Ishikawa (cell line): ENCODE data around the gene DIAPH1.

ENCODE experiments used
- CEBPB ChIP-seq: IDR thresholded peaks from 2 replicates; pipeline ENCODE4 v1.6.1; 2012
- CREB1 ChIP-seq: IDR thresholded peaks from 2 replicates; pipeline ENCODE4 v1.6.1; 2012; ENCODE audit warnings: low read depth
- EGR1 ChIP-seq: IDR thresholded peaks from 2 replicates; pipeline ENCODE4 v1.6.1; 2012
- EP300 ChIP-seq: IDR thresholded peaks from 2 replicates; pipeline ENCODE4 v1.6.1; 2012; ENCODE audit warnings: borderline replicate concordance
- FOXM1 ChIP-seq: IDR thresholded peaks from 2 replicates; pipeline ENCODE4 v1.6.1; 2012; ENCODE audit warnings: low read depth, borderline replicate concordance
- NFIC ChIP-seq: IDR thresholded peaks from 2 replicates; pipeline ENCODE4 v1.6.1; 2012
- RAD21 ChIP-seq: IDR thresholded peaks from 2 replicates; pipeline ENCODE4 v1.6.1; 2012; ENCODE audit warnings: low read depth
- REST ChIP-seq: IDR thresholded peaks from 2 replicates; pipeline ENCODE4 v1.6.1; 2012; ENCODE audit warnings: low read depth, mild to moderate bottlenecking
- TAF1 ChIP-seq: IDR thresholded peaks from 2 replicates; pipeline ENCODE4 v1.6.1; 2012; ENCODE audit warnings: low read depth, mild to moderate bottlenecking
- TCF12 ChIP-seq: IDR thresholded peaks from 2 replicates; pipeline ENCODE4 v1.6.1; 2012; ENCODE audit warnings: low read depth
- TEAD4 ChIP-seq: IDR thresholded peaks from 2 replicates; pipeline ENCODE4 v1.6.1; 2012
- YY1 ChIP-seq: IDR thresholded peaks from 2 replicates; pipeline ENCODE4 v1.6.1; 2012; ENCODE audit warnings: low read depth
- ZBTB7A ChIP-seq: IDR thresholded peaks from 2 replicates; pipeline ENCODE4 v1.6.1; 2012; ENCODE audit warnings: low read depth
- TF ChIP-seq, protein P1 (sequence below): IDR thresholded peaks from 2 replicates; pipeline ENCODE4 v1.6.1; 2012
- TF ChIP-seq, protein P2 (sequence below): IDR thresholded peaks from 2 replicates; pipeline ENCODE4 v1.6.1; 2012

The DIAPH1 gene

DNA sequence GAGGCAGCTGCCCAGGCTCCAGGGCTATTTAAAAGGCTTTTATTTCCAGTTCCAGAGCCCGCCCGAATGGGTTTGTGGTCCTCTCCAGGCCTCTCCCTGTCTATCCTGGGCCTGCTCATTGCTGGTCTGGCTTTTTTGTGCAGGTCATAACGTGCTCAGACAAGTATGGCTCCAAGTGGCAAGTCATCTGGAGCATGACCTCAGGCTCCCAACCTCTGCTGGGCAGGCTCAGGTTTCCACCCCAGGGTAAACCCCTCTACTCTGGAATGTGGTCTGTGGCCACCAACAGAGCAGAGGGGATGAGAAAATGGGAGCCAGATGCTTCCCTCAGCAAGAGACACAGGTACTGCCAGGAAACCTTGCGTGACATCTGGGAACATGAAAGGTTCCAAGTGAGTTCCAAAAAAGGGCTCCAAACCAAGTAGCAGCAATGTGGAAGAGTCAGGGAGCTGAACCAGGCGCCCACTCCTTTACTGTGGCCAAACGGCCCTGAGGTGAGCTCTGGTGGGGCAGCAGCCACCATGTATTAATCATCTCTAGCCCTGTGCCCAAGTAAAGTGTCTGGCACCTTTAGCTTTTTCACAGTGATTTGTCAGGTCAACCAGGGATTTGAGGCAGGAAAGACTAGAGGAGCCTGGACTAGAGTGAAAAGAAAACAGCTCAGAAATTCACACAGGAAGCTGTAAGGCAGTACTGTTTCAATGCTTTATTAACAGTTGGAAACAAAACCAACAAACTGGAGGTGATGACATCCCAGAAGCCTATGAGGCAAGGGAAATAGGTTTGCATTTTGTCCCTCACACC, 104.3 kb downstream of the DIAPH1 start:
- TF ChIP-seq TCF12, result peak; percentile 85
- TF ChIP-seq EP300, result peak; percentile 44; the same call in 1 of the 2 replicates
- no peak for TF ChIP-seq YY1
- TF ChIP-seq TEAD4, result peak; percentile 76
- TF ChIP-seq CEBPB, result no peak
- no peak for TF ChIP-seq EGR1
- no peak for TF ChIP-seq TAF1
- TF ChIP-seq, protein P1, sequence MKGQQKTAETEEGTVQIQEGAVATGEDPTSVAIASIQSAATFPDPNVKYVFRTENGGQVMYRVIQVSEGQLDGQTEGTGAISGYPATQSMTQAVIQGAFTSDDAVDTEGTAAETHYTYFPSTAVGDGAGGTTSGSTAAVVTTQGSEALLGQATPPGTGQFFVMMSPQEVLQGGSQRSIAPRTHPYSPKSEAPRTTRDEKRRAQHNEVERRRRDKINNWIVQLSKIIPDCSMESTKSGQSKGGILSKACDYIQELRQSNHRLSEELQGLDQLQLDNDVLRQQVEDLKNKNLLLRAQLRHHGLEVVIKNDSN, result no peak
- TF ChIP-seq FOXM1, result no peak
- TF ChIP-seq NFIC, result peak; percentile 26; the same call in 1 of the 2 replicates
- no peak for TF ChIP-seq ZBTB7A
- TF ChIP-seq CREB1, result no peak
- TF ChIP-seq REST, result no peak

GRCh38 chr5:141513627-141514329, 105.0 kb downstream of the DIAPH1 start:
- TF ChIP-seq EGR1 (peak; percentile 89), EP300 (no peak)

DNA sequence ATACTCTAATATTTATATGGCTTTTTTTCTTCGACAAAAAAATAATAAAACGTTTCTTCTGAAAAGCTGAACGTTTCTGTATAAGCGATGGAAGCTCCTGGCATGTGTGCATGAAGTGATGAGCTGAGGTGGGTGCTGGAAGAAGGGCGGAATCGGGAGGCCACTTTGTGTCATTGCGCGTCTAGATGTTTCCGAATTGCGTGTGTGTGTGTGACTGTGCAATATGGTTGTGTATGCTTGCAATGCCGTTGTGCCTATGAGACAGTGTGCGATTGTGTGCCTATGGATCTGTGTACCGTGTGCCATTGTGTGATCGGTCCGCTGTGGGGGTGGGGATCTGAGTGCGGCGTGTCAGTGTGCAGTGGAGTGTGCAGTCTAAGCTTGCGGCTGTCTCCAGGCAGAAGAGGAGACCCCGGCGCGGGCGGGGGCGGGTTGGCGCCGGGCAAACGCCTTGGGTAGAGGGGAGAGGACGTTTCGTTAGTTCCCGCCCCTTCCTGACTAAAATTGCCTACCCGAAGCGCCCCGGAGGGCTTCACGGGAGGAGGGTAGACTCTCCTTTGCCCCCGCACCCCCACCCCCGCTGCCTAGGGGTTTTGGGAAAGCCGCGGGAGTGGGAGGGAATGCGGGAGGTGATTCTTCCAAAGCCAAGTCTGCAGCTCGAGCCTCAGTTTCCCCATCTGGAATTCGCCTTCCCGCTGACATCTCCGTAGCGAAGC, 105.7 kb downstream of the DIAPH1 start:
- TF ChIP-seq EGR1 (no peak), TEAD4 (no peak), RAD21 (no peak), EP300 (no peak), CREB1 (no peak), FOXM1 (no peak), NFIC (no peak), YY1 (no peak)
- TF ChIP-seq, protein P1, result no peak
- TF ChIP-seq, protein P2, sequence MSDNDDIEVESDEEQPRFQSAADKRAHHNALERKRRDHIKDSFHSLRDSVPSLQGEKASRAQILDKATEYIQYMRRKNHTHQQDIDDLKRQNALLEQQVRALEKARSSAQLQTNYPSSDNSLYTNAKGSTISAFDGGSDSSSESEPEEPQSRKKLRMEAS, result no peak

DNA sequence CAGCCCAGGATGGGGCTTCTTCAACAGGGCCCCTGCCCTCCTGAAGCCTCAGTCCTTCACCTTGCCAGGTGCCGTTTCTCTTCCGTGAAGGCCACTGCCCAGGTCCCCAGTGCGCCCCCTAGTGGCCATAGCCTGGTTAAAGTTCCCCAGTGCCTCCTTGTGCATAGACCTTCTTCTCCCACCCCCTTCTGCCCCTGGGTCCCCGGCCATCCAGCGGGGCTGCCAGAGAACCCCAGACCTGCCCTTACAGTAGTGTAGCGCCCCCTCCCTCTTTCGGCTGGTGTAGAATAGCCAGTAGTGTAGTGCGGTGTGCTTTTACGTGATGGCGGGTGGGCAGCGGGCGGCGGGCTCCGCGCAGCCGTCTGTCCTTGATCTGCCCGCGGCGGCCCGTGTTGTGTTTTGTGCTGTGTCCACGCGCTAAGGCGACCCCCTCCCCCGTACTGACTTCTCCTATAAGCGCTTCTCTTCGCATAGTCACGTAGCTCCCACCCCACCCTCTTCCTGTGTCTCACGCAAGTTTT, 106.3 kb downstream of the DIAPH1 start:
- TF ChIP-seq CEBPB (no peak), EP300 (0 out of 2 replicates have a peak, but pooled peaks have one; percentile 11), EGR1 (no peak), FOXM1 (no peak), TCF12 (no peak), RAD21 (peak; percentile 65), REST (no peak), CREB1 (no peak), ZBTB7A (peak; percentile 63), TEAD4 (no peak), YY1 (no peak), TAF1 (no peak), NFIC (no peak)
- TF ChIP-seq, protein P2, result no peak
- TF ChIP-seq, protein P1, result no peak
